ENCODE results near the gene AZIN2.

The AZIN2 gene

DNA sequence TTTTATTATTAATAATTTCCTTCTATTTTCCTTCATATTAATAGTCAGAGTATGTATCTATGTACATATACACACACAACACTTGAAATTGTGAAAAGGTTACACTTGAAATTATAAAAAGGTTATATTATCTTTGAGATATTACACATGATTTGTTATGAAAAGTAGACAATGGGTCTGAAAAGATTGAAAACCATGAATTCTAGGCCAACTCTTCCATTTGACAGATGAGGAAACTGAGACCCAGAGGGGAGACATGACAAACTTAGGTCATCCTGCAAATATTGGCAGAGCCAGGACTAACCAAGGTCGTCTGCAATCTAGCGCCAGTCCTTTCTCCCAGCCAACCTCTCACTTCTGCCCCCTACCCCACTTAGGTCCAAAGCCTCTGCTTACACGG, 67.7 kb downstream of the AZIN2 start:
- TF ChIP-seq, protein P1, sequence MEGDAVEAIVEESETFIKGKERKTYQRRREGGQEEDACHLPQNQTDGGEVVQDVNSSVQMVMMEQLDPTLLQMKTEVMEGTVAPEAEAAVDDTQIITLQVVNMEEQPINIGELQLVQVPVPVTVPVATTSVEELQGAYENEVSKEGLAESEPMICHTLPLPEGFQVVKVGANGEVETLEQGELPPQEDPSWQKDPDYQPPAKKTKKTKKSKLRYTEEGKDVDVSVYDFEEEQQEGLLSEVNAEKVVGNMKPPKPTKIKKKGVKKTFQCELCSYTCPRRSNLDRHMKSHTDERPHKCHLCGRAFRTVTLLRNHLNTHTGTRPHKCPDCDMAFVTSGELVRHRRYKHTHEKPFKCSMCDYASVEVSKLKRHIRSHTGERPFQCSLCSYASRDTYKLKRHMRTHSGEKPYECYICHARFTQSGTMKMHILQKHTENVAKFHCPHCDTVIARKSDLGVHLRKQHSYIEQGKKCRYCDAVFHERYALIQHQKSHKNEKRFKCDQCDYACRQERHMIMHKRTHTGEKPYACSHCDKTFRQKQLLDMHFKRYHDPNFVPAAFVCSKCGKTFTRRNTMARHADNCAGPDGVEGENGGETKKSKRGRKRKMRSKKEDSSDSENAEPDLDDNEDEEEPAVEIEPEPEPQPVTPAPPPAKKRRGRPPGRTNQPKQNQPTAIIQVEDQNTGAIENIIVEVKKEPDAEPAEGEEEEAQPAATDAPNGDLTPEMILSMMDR (IDR thresholded peaks at IDR 0.05): no peak

GRCh38 chr1:33149453-33150190, 68.7 kb downstream of the AZIN2 start:
- TF ChIP-seq, protein P1 (IDR thresholded peaks at IDR 0.05): no peak

DNA sequence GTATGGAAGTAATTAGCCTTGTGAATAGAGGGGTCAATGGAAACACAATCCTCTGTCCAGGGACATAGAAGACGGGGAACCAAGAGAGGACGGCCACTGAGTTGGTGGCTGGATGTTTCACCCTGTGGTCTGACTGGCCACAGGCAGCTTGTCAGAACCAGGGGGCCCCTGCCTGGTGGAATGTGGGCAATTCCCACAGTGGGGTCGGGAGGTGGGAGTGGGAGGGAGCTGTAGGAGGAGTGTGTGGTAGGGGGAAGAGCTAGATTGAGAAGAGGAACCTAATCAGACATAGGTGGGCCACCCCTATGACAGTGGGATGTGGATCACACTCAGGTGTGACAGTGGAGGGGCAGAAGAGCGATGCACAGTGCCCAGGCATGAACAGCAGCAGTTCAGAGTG, 69.6 kb downstream of the AZIN2 start:
- TF ChIP-seq, protein P1 (IDR thresholded peaks at IDR 0.05): no peak

DNA sequence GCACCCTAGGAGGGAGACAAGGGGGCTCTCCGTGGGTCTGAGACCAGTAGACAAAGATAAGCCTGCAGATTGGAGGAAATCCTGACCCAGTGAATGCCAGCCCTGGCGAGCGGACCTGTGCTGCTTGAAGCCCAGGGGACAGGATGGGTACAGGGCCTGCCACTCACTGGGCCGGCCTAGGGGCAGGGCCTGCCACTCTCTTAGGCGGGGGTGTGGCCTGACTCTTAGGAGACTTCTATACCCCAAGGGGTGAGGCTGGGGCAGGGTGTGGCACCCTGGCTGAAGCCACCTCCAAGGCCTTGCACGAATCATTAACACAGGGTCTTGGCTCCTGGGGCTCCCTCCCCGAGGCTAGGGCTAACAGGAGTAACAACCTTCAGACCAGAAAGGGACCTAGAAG, 70.2 kb downstream of the AZIN2 start:
- TF ChIP-seq, protein P1 (IDR thresholded peaks at IDR 0.05): no peak

DNA sequence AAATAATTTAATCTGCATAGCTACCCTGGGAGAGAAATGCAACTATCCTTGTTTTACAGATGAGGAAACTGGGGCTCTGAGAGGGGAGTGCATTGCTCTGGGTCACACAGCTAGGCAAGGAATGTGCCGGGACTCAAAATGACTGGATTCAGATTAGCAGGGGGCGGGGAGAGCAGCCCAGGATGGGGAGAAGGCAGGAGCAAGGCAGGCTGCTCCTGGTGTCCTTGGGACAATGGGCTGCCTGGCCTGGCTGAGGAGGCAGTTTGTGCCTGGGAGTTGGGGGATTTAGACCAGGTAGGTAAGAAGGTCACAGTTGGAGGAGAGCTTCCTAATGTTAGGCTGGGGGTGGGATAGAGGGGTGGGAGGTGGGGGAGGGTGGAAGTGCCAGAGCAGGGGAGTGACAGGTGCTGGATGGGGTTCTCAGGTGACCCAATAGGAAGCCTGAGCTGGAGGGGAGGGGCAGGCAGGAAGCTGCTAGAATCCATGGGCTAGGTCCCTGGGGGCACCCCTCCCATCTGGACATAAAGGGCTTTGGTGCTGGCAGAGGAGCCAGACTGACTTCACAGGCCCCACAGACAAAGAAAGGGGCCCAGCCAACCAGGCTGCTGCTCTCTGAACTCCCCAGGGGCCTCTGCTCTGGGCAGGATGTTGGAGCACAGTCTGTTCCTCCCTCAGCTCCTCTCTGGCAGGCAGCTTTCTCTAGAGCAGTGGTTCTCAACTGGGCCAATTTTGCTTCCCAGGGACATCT, 71.9 kb downstream of the AZIN2 start:
- TF ChIP-seq, protein P1 (IDR thresholded peaks at IDR 0.05): no peak

GRCh38 chr1:33153650-33154049, 72.7 kb downstream of the AZIN2 start:
- TF ChIP-seq, protein P1 (IDR thresholded peaks at IDR 0.05): no peak

DNA sequence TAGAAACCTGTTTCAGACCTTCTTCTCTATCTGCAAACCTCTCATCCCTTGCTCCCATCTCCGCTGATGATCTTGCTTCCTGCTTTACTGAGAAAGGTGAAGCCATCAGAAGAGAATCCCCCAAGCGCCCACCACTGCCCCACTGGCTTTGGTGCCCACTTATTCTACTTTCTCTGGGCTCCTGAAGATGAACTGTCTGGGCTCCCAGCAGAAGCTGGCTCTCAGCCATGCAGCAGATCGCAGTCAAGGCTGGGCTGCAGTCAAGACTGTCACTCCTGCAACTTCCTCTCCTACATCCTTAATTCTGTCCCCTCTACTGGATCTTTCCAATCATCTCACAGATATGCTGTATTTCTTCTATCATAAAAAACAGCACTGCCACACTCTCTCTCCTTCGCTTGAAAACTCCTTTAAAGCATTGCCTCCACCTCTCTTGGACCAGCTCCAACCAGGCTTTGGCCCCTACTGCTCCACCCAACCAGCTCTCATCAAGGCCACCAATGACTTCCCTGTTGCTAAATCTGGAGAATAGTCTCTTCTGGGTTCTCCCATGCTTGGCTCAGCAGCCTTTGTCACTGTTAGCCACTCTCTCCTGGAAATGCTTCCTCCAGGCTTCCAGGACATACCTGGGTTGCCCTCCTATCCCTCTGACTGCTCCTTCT, 75.1 kb downstream of the AZIN2 start:
- TF ChIP-seq, protein P1 (IDR thresholded peaks at IDR 0.05): no peak

All from LNCAP (cell line).